Loucy (cell line): ENCODE data around the gene TRHDE.

Experiments used
- EZH2phosphoT487 ChIP-seq: fragments of 200-600 bp; IDR thresholded peaks from 2 replicates; pipeline ENCODE4 v1.6.1; 2018; ENCODE audit warnings: antibody characterized with exemption, mild to moderate bottlenecking, moderate library complexity, borderline replicate concordance
- TF ChIP-seq, protein P1 (sequence below): fragments of 200-600 bp; sonication (generic); conservative IDR thresholded peaks from 2 replicates; pipeline ENCODE4 v1.5.1; 2014; ENCODE audit warnings: mild to moderate bottlenecking, antibody characterized with exemption, low read length

DNA sequence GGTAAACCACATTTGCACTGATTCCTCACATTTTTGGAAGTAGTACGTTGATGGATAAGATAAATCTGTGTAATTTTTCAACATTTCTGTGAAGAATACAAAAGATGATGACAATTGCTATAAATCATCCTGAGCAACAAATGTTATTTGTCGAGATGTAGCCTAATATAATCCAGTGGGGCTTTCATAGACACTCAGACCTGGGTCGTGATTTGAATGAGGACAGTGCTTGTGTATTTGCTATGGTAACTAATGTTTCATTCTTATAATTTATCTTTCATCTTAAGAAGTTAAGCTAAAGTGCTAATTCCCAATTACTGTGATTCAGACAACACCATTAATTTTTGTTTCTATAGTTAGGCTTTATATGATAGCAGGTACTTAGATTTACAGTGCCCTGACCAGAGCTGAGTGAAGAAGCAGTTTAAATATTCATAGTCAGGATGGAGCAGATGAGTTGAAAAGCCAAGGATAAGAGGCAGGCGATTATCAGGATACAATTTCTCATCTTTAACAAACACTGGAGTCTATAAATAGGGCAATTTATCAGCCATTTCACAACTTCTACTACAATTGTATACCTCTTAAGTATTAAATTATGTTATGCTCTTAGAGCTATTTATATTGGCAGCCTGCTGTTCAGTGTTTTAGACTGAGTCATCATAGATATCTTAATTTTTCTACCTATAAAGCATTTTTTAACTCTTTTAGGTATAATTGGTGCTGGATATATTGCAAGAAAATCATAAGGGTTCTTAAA, 359.9 kb downstream of the TRHDE start:
- TF ChIP-seq, protein P1, sequence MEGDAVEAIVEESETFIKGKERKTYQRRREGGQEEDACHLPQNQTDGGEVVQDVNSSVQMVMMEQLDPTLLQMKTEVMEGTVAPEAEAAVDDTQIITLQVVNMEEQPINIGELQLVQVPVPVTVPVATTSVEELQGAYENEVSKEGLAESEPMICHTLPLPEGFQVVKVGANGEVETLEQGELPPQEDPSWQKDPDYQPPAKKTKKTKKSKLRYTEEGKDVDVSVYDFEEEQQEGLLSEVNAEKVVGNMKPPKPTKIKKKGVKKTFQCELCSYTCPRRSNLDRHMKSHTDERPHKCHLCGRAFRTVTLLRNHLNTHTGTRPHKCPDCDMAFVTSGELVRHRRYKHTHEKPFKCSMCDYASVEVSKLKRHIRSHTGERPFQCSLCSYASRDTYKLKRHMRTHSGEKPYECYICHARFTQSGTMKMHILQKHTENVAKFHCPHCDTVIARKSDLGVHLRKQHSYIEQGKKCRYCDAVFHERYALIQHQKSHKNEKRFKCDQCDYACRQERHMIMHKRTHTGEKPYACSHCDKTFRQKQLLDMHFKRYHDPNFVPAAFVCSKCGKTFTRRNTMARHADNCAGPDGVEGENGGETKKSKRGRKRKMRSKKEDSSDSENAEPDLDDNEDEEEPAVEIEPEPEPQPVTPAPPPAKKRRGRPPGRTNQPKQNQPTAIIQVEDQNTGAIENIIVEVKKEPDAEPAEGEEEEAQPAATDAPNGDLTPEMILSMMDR: no peak
- TF ChIP-seq EZH2phosphoT487: no peak
